ENCODE data around the gene KCNMA1.

Gene KCNMA1

GRCh38 chr10:77156406-77156879, 481.2 kb downstream of the KCNMA1 start:
- no peak for DNase-seq (ENCODE audit: low spot score)

GRCh38 chr10:77152256-77152655, 485.4 kb downstream of the KCNMA1 start:
- no peak for DNase-seq (ENCODE audit: low spot score)

- DNase-seq (ENCODE audit: low spot score): no peak
Observed at GRCh38 chr10:77151408-77151807, 486.2 kb downstream of the KCNMA1 start.

- DNase-seq (ENCODE audit: low spot score): no peak
Observed at GRCh38 chr10:77149706-77150105, 487.9 kb downstream of the KCNMA1 start.

GRCh38 chr10:77149001-77149400, 488.6 kb downstream of the KCNMA1 start:
- no peak for DNase-seq (ENCODE audit: low spot score)

- no peak for DNase-seq (ENCODE audit: low spot score)
Observed at GRCh38 chr10:77147871-77148270, 489.7 kb downstream of the KCNMA1 start.

- no peak for DNase-seq (ENCODE audit: low spot score)
Observed at GRCh38 chr10:77146712-77147336, 490.8 kb downstream of the KCNMA1 start.

- no peak for DNase-seq (ENCODE audit: low spot score)
Observed at GRCh38 chr10:77144656-77145055, 493.0 kb downstream of the KCNMA1 start.

- no peak for DNase-seq (ENCODE audit: low spot score)
Observed at GRCh38 chr10:77139252-77140160, 498.1 kb downstream of the KCNMA1 start.

- DNase-seq (ENCODE audit: low spot score): no peak
Observed at GRCh38 chr10:77138541-77138940, 499.1 kb downstream of the KCNMA1 start.

- DNase-seq (ENCODE audit: low spot score): no peak
Observed at GRCh38 chr10:77135555-77135954, 502.1 kb downstream of the KCNMA1 start.

GRCh38 chr10:77131214-77131613, 506.4 kb downstream of the KCNMA1 start:
- no peak for DNase-seq (ENCODE audit: low spot score)

GRCh38 chr10:77127243-77127642, 510.4 kb downstream of the KCNMA1 start:
- no peak for DNase-seq (ENCODE audit: low spot score)

GRCh38 chr10:77125231-77125630, 512.4 kb downstream of the KCNMA1 start:
- DNase-seq (ENCODE audit: low spot score): no peak

- no peak for DNase-seq (ENCODE audit: low spot score)
Observed at GRCh38 chr10:77123330-77123729, 514.3 kb downstream of the KCNMA1 start.

GRCh38 chr10:77121829-77122228, 515.8 kb downstream of the KCNMA1 start:
- DNase-seq (ENCODE audit: low spot score): no peak

GRCh38 chr10:77120666-77121376, 516.8 kb downstream of the KCNMA1 start:
- no peak for DNase-seq (ENCODE audit: low spot score)

- DNase-seq (ENCODE audit: low spot score): no peak
Observed at GRCh38 chr10:77120012-77120411, 517.6 kb downstream of the KCNMA1 start.

GRCh38 chr10:77118603-77119282, 518.9 kb downstream of the KCNMA1 start:
- DNase-seq (ENCODE audit: low spot score): no peak

GRCh38 chr10:77117501-77117900, 520.1 kb downstream of the KCNMA1 start:
- no peak for DNase-seq (ENCODE audit: low spot score)

- no peak for DNase-seq (ENCODE audit: low spot score)
Observed at GRCh38 chr10:77116904-77117303, 520.7 kb downstream of the KCNMA1 start.

- DNase-seq (ENCODE audit: low spot score): no peak
Observed at GRCh38 chr10:77114181-77114821, 523.3 kb downstream of the KCNMA1 start.
